ENCODE data around the gene PML. TPM values are rescaled to one million over a fixed set of nuclear protein-coding genes. Genes with fewer than 3 reads are reported as not detected.
A peak's percentile ranks its signal among the peaks of the same experiment; 100 is the strongest.
"Not testable (repeated sequence)": the region's sequence is repeated elsewhere in the genome, so short reads cannot be mapped to it uniquely, and the experiment has no call there.

Gene PML
- total and polyA plus RNA-seq, 4 donors = 33.9 to 80.5 (median 60.8) TPM

DNA sequence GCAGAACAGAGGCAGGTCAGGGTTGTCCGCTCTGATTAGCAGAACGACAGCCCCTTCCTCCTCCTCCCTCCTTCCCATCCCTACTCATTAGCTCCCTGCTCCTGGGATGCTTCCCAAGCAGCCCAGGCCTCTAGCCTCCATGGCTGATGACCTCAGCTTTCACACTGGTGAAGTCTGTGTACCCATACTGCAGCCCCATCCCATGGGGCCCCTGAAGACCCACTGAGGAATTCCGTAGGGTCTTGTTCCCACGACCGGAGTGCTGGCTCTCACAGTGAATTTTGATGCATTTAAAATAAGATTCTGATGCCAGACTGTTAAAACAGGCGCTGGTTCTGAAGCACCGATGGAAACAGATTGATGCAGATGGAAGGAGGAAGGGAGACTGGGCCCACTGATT lies 51.8 kb downstream of the PML start:
- TF ChIP-seq, protein P1, sequence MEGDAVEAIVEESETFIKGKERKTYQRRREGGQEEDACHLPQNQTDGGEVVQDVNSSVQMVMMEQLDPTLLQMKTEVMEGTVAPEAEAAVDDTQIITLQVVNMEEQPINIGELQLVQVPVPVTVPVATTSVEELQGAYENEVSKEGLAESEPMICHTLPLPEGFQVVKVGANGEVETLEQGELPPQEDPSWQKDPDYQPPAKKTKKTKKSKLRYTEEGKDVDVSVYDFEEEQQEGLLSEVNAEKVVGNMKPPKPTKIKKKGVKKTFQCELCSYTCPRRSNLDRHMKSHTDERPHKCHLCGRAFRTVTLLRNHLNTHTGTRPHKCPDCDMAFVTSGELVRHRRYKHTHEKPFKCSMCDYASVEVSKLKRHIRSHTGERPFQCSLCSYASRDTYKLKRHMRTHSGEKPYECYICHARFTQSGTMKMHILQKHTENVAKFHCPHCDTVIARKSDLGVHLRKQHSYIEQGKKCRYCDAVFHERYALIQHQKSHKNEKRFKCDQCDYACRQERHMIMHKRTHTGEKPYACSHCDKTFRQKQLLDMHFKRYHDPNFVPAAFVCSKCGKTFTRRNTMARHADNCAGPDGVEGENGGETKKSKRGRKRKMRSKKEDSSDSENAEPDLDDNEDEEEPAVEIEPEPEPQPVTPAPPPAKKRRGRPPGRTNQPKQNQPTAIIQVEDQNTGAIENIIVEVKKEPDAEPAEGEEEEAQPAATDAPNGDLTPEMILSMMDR (IDR thresholded peaks at IDR 0.05; ENCODE audit: control extremely low read depth, extremely low read depth) = no peak
- no peak overlapping the region for H3K9ac ChIP-seq (ENCODE audit: insufficient read depth in 1 of 2, low read length in 2 of 2)
- ATAC-seq (ENCODE audit: insufficient read depth, low FRiP score) (no peak), DNase-seq (no peak)
- no peak overlapping the region for H3K27ac ChIP-seq (ENCODE audit: low read depth in 1 of 2, low read length in 1 of 2)
- H3K36me3 ChIP-seq (ENCODE audit: control insufficient read depth in 4 of 4, insufficient read depth in 4 of 4, low read length in 4 of 4) = peaks cover 0 to 18% (median 3%) of the 10 kb centered on the region in 4 donors
- peaks cover 0 to 20% (median 7%) of the 10 kb centered on the region in 5 donors for H3K4me1 ChIP-seq (ENCODE audit: control insufficient read depth in 5 of 5, insufficient read depth in 5 of 5, low read length in 5 of 5)
- 86 to 93% methylated on average over 7 of the region's 7 CpGs for WGBS, 2 donors
- H3K9me3 ChIP-seq (ENCODE audit: control insufficient read depth in 4 of 4, insufficient read depth in 3 of 4, low read length in 3 of 4) = no peaks in the 10 kb centered on the region
- no peaks in the 10 kb centered on the region for H3K27me3 ChIP-seq (ENCODE audit: control insufficient read depth in 3 of 3, insufficient read depth in 3 of 3, low read length in 2 of 3)
- no peak overlapping the region for H3K4me3 ChIP-seq

DNA sequence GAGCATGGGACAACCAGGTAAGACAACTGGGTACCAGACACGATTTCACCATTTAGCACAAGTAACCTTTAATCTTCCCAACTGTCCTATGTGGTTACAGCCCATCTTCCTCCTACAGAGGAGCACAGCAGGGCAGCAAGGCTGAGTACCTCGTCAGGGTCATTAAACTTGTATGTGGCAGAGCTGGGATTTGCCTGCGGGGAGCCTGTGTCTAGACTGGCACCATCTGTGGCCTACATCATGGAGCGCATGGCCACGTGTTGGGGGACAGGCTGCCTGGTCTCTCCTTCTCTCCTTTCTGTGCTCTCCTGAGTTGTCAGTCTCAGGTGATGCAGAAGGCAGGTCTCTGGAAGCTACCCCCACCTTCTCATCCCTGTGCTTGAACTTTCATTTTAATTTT lies 55.6 kb downstream of the PML start:
- 81 to 84% methylated on average over 5 of the region's 5 CpGs for WGBS, 2 donors
- Histone ChIP-seq H3K4me1 (ENCODE audit: control insufficient read depth in 5 of 5, insufficient read depth in 5 of 5, low read length in 5 of 5) (peaks cover 0 to 28% (median 14%) of the 10 kb centered on the region in 5 donors), H3K4me3 (no peak overlapping the region), H3K36me3 (ENCODE audit: control insufficient read depth in 4 of 4, insufficient read depth in 4 of 4, low read length in 4 of 4) (peaks cover 0 to 4% (median 1%) of the 10 kb centered on the region in 4 donors), H3K9me3 (ENCODE audit: control insufficient read depth in 4 of 4, insufficient read depth in 3 of 4, low read length in 3 of 4) (no peaks in the 10 kb centered on the region), H3K27me3 (ENCODE audit: control insufficient read depth in 3 of 3, insufficient read depth in 3 of 3, low read length in 2 of 3) (no peaks in the 10 kb centered on the region), H3K9ac (ENCODE audit: insufficient read depth in 1 of 2, low read length in 2 of 2) (no peak overlapping the region), H3K27ac (ENCODE audit: low read depth in 1 of 2, low read length in 1 of 2) (peak overlapping the region in 1 of 2 donors; percentile 50)
- TF ChIP-seq, protein P1 (IDR thresholded peaks at IDR 0.05; ENCODE audit: control extremely low read depth, extremely low read depth) = no peak
- DNase-seq (no peak), ATAC-seq (ENCODE audit: insufficient read depth, low FRiP score) (no peak)

DNA sequence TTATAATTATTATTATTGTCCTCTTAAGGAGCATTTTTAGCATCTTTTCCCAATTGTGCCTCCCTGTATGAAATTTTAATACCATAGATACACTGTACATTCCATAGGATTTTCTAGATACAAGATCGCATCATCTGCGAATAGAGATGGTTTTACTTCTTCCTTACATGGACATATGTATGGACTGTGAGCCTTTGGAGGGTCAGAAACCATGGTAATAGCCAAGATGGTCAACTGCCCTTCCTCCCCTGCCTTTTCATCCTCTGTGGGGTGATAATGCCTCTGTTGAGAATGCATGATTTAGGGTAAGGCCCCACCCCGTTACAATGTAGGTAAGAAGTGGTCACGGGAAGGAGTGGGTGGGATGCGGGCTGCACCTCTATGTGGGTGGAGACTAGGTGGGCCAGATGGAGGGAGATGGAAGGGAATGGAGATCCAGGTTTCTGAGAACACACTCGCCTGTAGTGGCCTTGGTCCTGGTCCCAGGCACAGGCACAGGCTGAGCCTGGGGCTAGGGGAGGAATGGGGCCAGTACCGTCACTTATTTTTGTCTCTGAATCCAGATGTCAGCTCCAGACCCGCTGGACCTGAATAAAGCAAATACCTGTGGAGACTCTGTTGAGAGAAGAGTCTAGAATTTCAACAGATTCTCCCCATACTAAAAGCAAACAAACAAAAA lies 56.2 kb downstream of the PML start:
- no peak for DNase-seq
- H3K9ac ChIP-seq (ENCODE audit: insufficient read depth in 1 of 2, low read length in 2 of 2) = no peak overlapping the region
- 79 to 80% methylated on average over 8 of the region's 8 CpGs for WGBS, 2 donors
- no peak for ATAC-seq (ENCODE audit: insufficient read depth, low FRiP score)
- H3K27ac ChIP-seq (ENCODE audit: low read depth in 1 of 2, low read length in 1 of 2) = peak overlapping the region; percentile 67 to 80
- TF ChIP-seq, protein P1 (IDR thresholded peaks at IDR 0.05; ENCODE audit: control extremely low read depth, extremely low read depth) = no peak
- peaks cover 0 to 3% (median 0%) of the 10 kb centered on the region in 3 donors for H3K27me3 ChIP-seq (ENCODE audit: control insufficient read depth in 3 of 3, insufficient read depth in 3 of 3, low read length in 2 of 3)
- H3K36me3 ChIP-seq (ENCODE audit: control insufficient read depth in 4 of 4, insufficient read depth in 4 of 4, low read length in 4 of 4) = no peaks in the 10 kb centered on the region
- H3K9me3 ChIP-seq (ENCODE audit: control insufficient read depth in 4 of 4, insufficient read depth in 3 of 4, low read length in 3 of 4) = no peaks in the 10 kb centered on the region
- no peak overlapping the region for H3K4me3 ChIP-seq
- H3K4me1 ChIP-seq (ENCODE audit: control insufficient read depth in 5 of 5, insufficient read depth in 5 of 5, low read length in 5 of 5) = peaks cover 0 to 28% (median 14%) of the 10 kb centered on the region in 5 donors

DNA sequence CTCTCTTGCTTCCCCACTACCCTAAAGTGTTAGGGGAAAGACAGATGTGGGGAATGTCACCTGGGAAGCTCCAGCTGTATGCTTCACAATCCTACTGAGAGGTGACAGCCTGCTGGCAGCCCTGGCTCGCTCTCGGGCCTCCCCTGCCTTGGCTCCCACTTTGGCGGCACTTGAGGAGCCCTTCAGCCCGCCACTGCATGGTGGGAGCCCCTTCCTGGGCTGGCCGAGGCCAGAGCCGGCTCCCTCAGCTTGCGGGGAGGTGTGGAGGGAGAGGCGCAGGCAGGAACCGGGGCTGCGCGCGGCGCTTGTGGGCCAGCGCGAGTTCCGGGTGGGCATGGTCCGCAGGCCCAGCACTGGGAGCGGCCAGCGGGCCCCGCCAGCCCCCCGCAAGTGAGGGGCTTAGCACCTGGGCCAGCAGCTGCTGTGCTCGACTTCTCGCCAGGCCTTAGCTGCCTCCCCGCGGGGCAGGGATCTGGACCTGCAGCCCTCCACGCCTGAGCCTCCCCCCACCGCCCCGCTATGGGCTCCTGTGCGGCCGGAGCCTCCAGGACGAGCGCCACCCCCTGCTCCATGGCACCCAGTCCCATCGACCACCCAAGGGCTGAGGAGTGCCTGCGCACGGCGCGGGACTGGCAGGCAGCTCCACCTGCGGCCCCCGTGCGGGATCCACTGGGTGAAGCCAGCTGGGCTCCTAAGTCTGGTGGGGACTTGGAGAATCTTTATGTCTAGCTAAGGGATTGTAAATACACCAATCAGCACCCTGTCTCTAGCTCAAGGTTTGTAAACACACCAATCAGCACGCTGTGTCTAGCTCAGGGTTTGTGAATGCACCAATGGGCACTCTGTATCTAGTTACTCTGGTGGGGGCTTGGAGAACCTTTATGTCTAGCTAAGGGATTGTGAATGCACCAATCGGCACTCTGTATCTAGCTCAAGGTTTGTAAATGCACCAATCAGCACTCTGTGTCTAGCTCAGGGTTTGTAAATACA lies 58.0 kb downstream of the PML start:
- peak overlapping the region in 1 of 2 donors; percentile 46 for H3K27ac ChIP-seq (ENCODE audit: low read depth in 1 of 2, low read length in 1 of 2)
- not testable (repeated sequence) for H3K27me3 ChIP-seq (ENCODE audit: control insufficient read depth in 3 of 3, insufficient read depth in 3 of 3, low read length in 2 of 3); H3K9ac ChIP-seq (ENCODE audit: insufficient read depth in 1 of 2, low read length in 2 of 2); H3K4me3 ChIP-seq; H3K36me3 ChIP-seq (ENCODE audit: control insufficient read depth in 4 of 4, insufficient read depth in 4 of 4, low read length in 4 of 4); DNase-seq; ATAC-seq (ENCODE audit: insufficient read depth, low FRiP score); H3K9me3 ChIP-seq (ENCODE audit: control insufficient read depth in 4 of 4, insufficient read depth in 3 of 4, low read length in 3 of 4)
- peaks cover 0 to 28% (median 14%) of the 10 kb centered on the region in 5 donors for H3K4me1 ChIP-seq (ENCODE audit: control insufficient read depth in 5 of 5, insufficient read depth in 5 of 5, low read length in 5 of 5)
- 90 to 93% methylated on average over 39 to 42 of the region's 42 CpGs for WGBS, 2 donors

All from lung (tissue), 12 donors.